Esophagus squamous epithelium (tissue), 4 donors: ENCODE results near the gene NETO2.

ENCODE experiments used
- CTCF ChIP-seq, 6 experiments: fragments of 450-650 bp in 4 of 6; fragments of 200-600 bp in 2 of 6; sonication (generic) in 2 of 6; IDR thresholded peaks; one replicate each; pipeline ENCODE4 v1.5.1; 2016 to 2019; ENCODE audit warnings: antibody characterized with exemption in 6 of 6, mild to moderate bottlenecking in 4 of 6, moderate library complexity in 4 of 6
- POLR2A ChIP-seq, 4 donors: fragments of 450-650 bp; IDR thresholded peaks; one replicate each; pipeline ENCODE4 v1.6.1; 2017; ENCODE audit warnings: antibody characterized with exemption in 4 of 4, mild to moderate bottlenecking in 4 of 4, moderate library complexity in 3 of 4

- TF ChIP-seq CTCF (IDR thresholded peaks at IDR 0.05) = no peak
- no peak for TF ChIP-seq POLR2A (IDR thresholded peaks at IDR 0.05)
Measured at GRCh38 chr16:47037396-47037745, 106.4 kb downstream of the NETO2 start.
